B cell (primary cell): Measurements from ENCODE around the gene C2orf78. TPM values are rescaled to one million over a fixed set of nuclear protein-coding genes. Genes with fewer than 3 reads are reported as not detected.
"Not testable (repeated sequence)": the region's sequence is repeated elsewhere in the genome, so short reads cannot be mapped to it uniquely, and the experiment has no call there.

ENCODE experiments used
- ATAC-seq: fragments of 200-7000 bp; cut with Tn5 transposase; one replicate; pipeline ENCODE4 v1.10.0; 2021; ENCODE audit warnings: low read depth, mild to moderate bottlenecking, moderate number of reproducible peaks, moderate library complexity
- CTCF ChIA-PET: fragments of 350-600 bp; sonication (Branson Sonifier 250); formaldehyde crosslinking; loops from one replicate; lab custom pipeline; 2021; ENCODE audit warnings: antibody characterized with exemption, inconsistent platforms; lab: Charles Lee
- POLR2A ChIA-PET: fragments of 350-600 bp; sonication (Branson Sonifier 250); formaldehyde crosslinking; loops from one replicate; lab custom pipeline; 2021; ENCODE audit warnings: antibody characterized with exemption; lab: Charles Lee
- DNase-seq: peaks from one replicate; pipeline ENCODE4 v3.0.0; 2013
- H2AFZ ChIP-seq: 2 replicates; pipeline ENCODE4 v1.6.1; 2012; ENCODE audit warnings: mild to moderate bottlenecking, low read depth, low read length; ENCODE audit not compliant: insufficient read depth, poor library complexity, severe bottlenecking
- H3K27ac ChIP-seq, 2 donors: 1 replicate in 1 of 2; 2 replicates in 1 of 2; pipeline ENCODE4 v1.5.1; 2012 to 2013; ENCODE audit warnings: low read length in 2 of 2, mild to moderate bottlenecking in 2 of 2, moderate library complexity in 1 of 2
- H3K27me3 ChIP-seq, 4 experiments: fragments of 200-600 bp in 1 of 4; sonication (generic) in 1 of 4; replicated peaks in 1 of 4; 1 replicate in 2 of 4; 2 replicates in 2 of 4; pipeline versions ENCODE4 v1.6.1 to v1.7.0; 2013 to 2016; ENCODE audit warnings: low read length in 3 of 4, mild to moderate bottlenecking in 2 of 4, mixed read lengths in 1 of 4, moderate library complexity in 1 of 4; ENCODE audit not compliant: insufficient read depth in 4 of 4, control insufficient read depth in 3 of 4; ENCODE audit errors: control extremely low read depth in 1 of 4
- H3K36me3 ChIP-seq, 2 experiments: replicated peaks in 1 of 2; 1 replicate in 1 of 2; 2 replicates in 1 of 2; pipeline versions ENCODE4 v1.6.1 to v1.7.1; 2013; ENCODE audit warnings: low read length in 1 of 2; ENCODE audit not compliant: insufficient read depth in 2 of 2, control insufficient read depth in 1 of 2; ENCODE audit errors: control extremely low read depth in 1 of 2, extremely low read depth in 1 of 2
- H3K4me1 ChIP-seq, 2 donors: fragments of 200-600 bp in 1 of 2; sonication (generic) in 1 of 2; 1 replicate in 1 of 2; 2 replicates in 1 of 2; pipeline versions ENCODE4 v1.5.1 to v1.6.1; 2013 to 2017; ENCODE audit warnings: low read length in 2 of 2; ENCODE audit not compliant: control insufficient read depth in 2 of 2, insufficient read depth in 2 of 2
- H3K4me2 ChIP-seq: replicated peaks from 2 replicates; pipeline ENCODE3; 2012; ENCODE audit warnings: mild to moderate bottlenecking, low read depth, low read length; ENCODE audit not compliant: poor library complexity, severe bottlenecking
- H3K4me3 ChIP-seq, 5 experiments: fragments of 200-600 bp in 1 of 5; sonication (generic) in 1 of 5; 1 replicate in 3 of 5; 2 replicates in 2 of 5; pipeline versions ENCODE4 v1.5.1 to v1.7.0; 2011 to 2016; ENCODE audit warnings: low read length in 4 of 5, mild to moderate bottlenecking in 4 of 5, low read depth in 2 of 5, control low read depth in 1 of 5, moderate library complexity in 1 of 5; ENCODE audit not compliant: insufficient read depth in 1 of 5; ENCODE audit errors: control extremely low read depth in 1 of 5, extremely low read depth in 1 of 5
- H3K79me2 ChIP-seq: fragments of 200-600 bp; sonication (generic); one replicate; pipeline ENCODE4 v1.6.0; 2016; ENCODE audit warnings: low read length; ENCODE audit not compliant: control insufficient read depth, insufficient read depth
- H3K9ac ChIP-seq: fragments of 200-600 bp; sonication (generic); 2 replicates; pipeline ENCODE4 v1.6.1; 2017; ENCODE audit warnings: mild to moderate bottlenecking, low read length, moderate library complexity
- H3K9me3 ChIP-seq, 3 donors: one replicate each; pipeline versions ENCODE4 v1.6.1 to v1.7.1; 2013; ENCODE audit warnings: low read length in 2 of 3; ENCODE audit not compliant: control insufficient read depth in 2 of 3, insufficient read depth in 1 of 3; ENCODE audit errors: control extremely low read depth in 1 of 3
- H4K20me1 ChIP-seq: 2 replicates; pipeline ENCODE4 v1.6.0; 2012; ENCODE audit warnings: mild to moderate bottlenecking, low read length; ENCODE audit not compliant: insufficient read depth, control insufficient read depth, poor library complexity, severe bottlenecking
- H3K27ac Mint-ChIP-seq: one replicate; pipeline ENCODE4 v1.8.0; 2021; ENCODE audit warnings: mixed read lengths
- H3K27me3 Mint-ChIP-seq: one replicate; pipeline ENCODE4 v1.8.0; 2021; ENCODE audit warnings: mixed read lengths
- H3K4me1 Mint-ChIP-seq: one replicate; pipeline ENCODE4 v1.8.0; 2021; ENCODE audit warnings: mixed read lengths
- H3K4me3 Mint-ChIP-seq: one replicate; pipeline ENCODE4 v1.8.0; 2021; ENCODE audit warnings: mixed read lengths
- H3K9me3 Mint-ChIP-seq: one replicate; pipeline ENCODE4 v1.8.0; 2022; ENCODE audit warnings: mixed read lengths; ENCODE audit not compliant: insufficient read depth
- EZH2 ChIP-seq: IDR thresholded peaks from 2 replicates; pipeline ENCODE4 v1.6.1; 2012; ENCODE audit warnings: borderline replicate concordance, low read depth, mild to moderate bottlenecking, moderate library complexity, low read length; ENCODE audit not compliant: insufficient read depth, poor library complexity, severe bottlenecking
- WGBS: methylation state at CpG from one replicate; pipeline ENCODE4 v1.1.5; 2013; ENCODE audit warnings: missing lambda C conversion rate; ENCODE audit not compliant: insufficient coverage; 5-methylcytosine and 5-hydroxymethylcytosine counted together
- intact Hi-C: fragments of 100-400 bp; cut with micrococcal nuclease; formaldehyde crosslinking; loops from one replicate; pipeline ENCODE4 v1.10.0; 2022
- polyA minus RNA-seq: library from RNA; depleted of rRNA, polyadenylated mRNA; stranded (reverse); fragments of >200 nt; gene quantifications from 2 replicates; pipeline ENCODE4 v1.2.3, GENCODE V29; 2012
- polyA plus RNA-seq: library from polyadenylated mRNA; depleted of rRNA; stranded (reverse); fragments of >200 nt; gene quantifications from 2 replicates; pipeline ENCODE4 v1.2.3, GENCODE V29; 2012
- total RNA-seq, 2 donors: library from RNA; stranded (reverse); fragments of 120-200 nt in 1 of 2; gene quantifications; 1 replicate in 1 of 2; 2 replicates in 1 of 2; pipeline versions ENCODE4 v1.2.3 to v1.2.4, GENCODE V29; 2013 to 2022
- TF ChIP-seq, protein P1 (sequence below): fragments of 200-600 bp; IDR thresholded peaks from one replicate; pipeline ENCODE4 v1.8.0; 2022; ENCODE audit warnings: antibody characterized with exemption, mild to moderate bottlenecking

The C2orf78 gene, protein sequence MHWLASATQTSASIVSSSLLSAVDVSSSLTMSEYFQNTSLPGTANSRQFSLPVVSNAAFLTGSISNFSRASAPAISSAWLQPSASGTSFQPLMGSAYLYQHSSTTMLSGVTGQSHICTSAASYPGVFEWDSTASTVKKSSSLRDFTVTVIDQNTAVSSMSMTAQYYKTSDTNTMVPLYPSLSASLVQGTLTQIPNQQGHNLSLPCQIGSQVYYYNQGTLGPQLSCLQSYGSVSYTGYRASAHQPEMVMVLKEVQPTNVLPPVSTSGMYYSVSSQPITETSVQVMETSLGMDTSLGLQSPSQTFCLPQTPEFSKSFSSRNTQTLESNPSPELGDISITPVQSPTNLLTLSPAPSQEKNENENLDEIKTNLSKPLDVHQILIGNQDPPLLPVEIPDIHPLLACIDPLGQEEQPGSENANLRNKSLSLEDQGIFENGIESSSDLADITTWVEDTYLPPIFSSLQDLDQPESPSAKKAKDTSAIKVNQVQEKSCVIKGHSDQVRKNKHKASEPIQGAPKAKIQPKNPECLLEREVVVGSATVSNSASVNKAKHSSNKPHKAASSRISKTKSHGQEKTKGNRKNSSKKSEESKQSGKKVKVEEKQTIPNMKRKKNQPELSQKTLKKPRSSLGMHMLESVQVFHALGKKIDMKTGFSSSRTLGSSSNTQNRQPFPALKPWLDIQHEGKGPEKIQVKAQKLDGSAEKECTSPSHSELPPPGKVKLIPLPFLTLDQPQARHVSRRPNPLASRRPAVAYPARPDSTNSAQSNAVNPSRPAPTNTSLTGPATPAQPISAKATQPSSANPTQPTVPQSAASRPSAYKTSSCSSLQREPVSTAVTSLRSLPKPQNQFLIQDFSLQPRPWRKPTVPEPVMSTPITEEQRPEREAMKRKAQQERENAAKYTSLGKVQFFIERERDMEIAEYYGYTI
- total RNA-seq (not detected in 2 replicates), polyA plus RNA-seq (not detected in 2 replicates), polyA minus RNA-seq (not detected in 2 replicates)
- not detected for total RNA-seq (2013)

DNA sequence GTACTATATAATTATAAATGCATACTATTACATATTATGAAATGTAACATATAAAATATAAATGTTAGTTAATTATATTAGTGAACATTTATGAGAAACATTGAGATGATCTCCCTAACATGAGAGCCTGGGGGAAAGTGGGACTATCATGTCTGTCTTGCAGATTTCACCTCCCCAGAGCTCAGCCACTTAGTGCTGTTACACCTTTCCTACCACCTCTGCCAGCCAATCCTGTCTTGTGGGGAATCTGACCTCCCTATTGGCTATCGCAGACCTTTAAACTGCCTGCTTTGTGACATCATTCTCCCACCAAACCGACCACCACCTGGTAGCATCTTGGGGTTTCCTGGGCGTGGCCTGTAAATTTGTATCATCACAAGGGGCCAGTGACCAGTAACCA lies at the start of gene C2orf78:
C2orf78 (plus strand) TSS at position 301 of the 400 bp plus-strand sequence. CDS start 127 bp downstream, outside the sequence.
- H3K27ac ChIP-seq, H3K9me3 ChIP-seq, POLR2A ChIA-PET, DNase-seq, H3K9ac ChIP-seq, H3K36me3 ChIP-seq, H3K27me3 Mint-ChIP-seq, H3K27me3 ChIP-seq, H3K27ac Mint-ChIP-seq, intact Hi-C loops, H3K4me3 ChIP-seq, ATAC-seq, H3K4me1 ChIP-seq, H2AFZ ChIP-seq, H4K20me1 ChIP-seq, H3K4me2 ChIP-seq, CTCF ChIA-PET, H3K9me3 Mint-ChIP-seq, H3K4me3 Mint-ChIP-seq: not testable (repeated sequence)
- H3K79me2 ChIP-seq = peaks cover 20% of the 10 kb centered on the region
- WGBS = no CpG with 5 or more reads among the region's 3 CpGs
- H3K4me1 Mint-ChIP-seq = peaks cover 11% of the 10 kb centered on the region

DNA sequence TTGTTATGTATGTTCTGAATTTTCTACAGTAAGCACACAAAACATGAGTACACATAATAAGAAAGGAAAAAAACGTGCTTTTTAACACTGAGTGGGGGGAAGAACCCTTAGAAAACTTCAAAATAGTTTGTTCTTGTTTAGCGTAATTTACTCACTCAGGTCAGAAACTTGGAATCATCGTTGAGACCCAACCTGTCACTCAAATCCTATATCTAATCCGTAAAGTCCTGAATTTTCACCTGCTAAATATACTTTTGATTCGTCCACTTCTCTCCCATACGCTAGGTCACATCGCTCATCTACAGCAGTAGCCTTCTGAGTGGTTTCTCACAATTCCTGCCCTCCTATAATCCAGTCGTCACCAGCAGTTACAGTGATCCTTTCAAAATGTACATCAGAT lies 47.6 kb upstream of the C2orf78 start:
- Mint-ChIP-seq H3K4me1 (peaks cover 16% of the 10 kb centered on the region), H3K9me3 (peaks cover 3% of the 10 kb centered on the region), H3K27me3 (no peaks in the 10 kb centered on the region), H3K4me3 (peak overlapping the region; percentile 91), H3K27ac (peak overlapping the region; percentile 83)
- ChIA-PET CTCF (no interaction called here), POLR2A (interaction anchor here (1.3 to 1.5 kb wide), 2 partner anchors 442 to 502 kb away, joined by 7 read pairs; partner anchors contain the start of genes CCT7 and MOB1A)
- Histone ChIP-seq H3K36me3 (peaks cover 0 to 21% of the 10 kb centered on the region in 2 experiments), H3K27me3 (no peaks in the 10 kb centered on the region), H3K9ac (peak overlapping the region; percentile 89), H3K4me1 (peaks cover 8 to 15% of the 10 kb centered on the region in 2 donors), H3K4me3 (peak overlapping the region; percentile 68 to 97 (median 88)), H3K79me2 (peaks cover 21% of the 10 kb centered on the region), H2AFZ (peak overlapping the region; percentile 95), H3K4me2 (peak overlapping the region; percentile 81), H4K20me1 (no peaks in the 10 kb centered on the region), H3K9me3 (peaks cover 0 to 13% (median 0%) of the 10 kb centered on the region in 3 donors), H3K27ac (peak overlapping the region in 1 of 2 donors; percentile 78)
- no peak for TF ChIP-seq EZH2
- TF ChIP-seq, protein P1, sequence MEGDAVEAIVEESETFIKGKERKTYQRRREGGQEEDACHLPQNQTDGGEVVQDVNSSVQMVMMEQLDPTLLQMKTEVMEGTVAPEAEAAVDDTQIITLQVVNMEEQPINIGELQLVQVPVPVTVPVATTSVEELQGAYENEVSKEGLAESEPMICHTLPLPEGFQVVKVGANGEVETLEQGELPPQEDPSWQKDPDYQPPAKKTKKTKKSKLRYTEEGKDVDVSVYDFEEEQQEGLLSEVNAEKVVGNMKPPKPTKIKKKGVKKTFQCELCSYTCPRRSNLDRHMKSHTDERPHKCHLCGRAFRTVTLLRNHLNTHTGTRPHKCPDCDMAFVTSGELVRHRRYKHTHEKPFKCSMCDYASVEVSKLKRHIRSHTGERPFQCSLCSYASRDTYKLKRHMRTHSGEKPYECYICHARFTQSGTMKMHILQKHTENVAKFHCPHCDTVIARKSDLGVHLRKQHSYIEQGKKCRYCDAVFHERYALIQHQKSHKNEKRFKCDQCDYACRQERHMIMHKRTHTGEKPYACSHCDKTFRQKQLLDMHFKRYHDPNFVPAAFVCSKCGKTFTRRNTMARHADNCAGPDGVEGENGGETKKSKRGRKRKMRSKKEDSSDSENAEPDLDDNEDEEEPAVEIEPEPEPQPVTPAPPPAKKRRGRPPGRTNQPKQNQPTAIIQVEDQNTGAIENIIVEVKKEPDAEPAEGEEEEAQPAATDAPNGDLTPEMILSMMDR = no peak
- ATAC-seq = no peak
- WGBS = 15% methylated on average over 7 of the region's 8 CpGs
- DNase-seq = no peak
- intact Hi-C loops = loop anchor here (2.0 to 10.0 kb wide), 6 partner anchors 191 to 1222 kb away; partner anchors contain the start of genes AUP1, DGUOK, DQX1 and HK2
